ENCODE measurements around the gene GALNT8.

The GALNT8 gene

GRCh38 chr12:4812624-4813327 lies 92.6 kb downstream of the GALNT8 start:
- TF ChIP-seq CTCF (IDR thresholded peaks at IDR 0.05; ENCODE audit: low read length, missing control alignments), result no peak
- H3K4me3 ChIP-seq (replicated peaks; ENCODE audit: low read depth, low read length), result no peak overlapping the region
- no peak for DNase-seq (ENCODE audit: low read depth)

- no peak for DNase-seq (ENCODE audit: low read depth)
- TF ChIP-seq CTCF (IDR thresholded peaks at IDR 0.05; ENCODE audit: low read length, missing control alignments), result no peak
Measured at GRCh38 chr12:4813741-4814140, 93.5 kb downstream of the GALNT8 start.

GRCh38 chr12:4814485-4814884 lies 94.3 kb downstream of the GALNT8 start:
- no peak for TF ChIP-seq CTCF (IDR thresholded peaks at IDR 0.05; ENCODE audit: low read length, missing control alignments)
- DNase-seq (ENCODE audit: low read depth), result no peak
- no peak overlapping the region for H3K4me3 ChIP-seq (replicated peaks; ENCODE audit: low read depth, low read length)

More at GRCh38 chr12:4813741-4814140, 93.5 kb downstream of the GALNT8 start:
- H3K4me3 ChIP-seq (replicated peaks; ENCODE audit: low read depth, low read length), result no peak overlapping the region

- no peak overlapping the region for H3K4me3 ChIP-seq (replicated peaks; ENCODE audit: low read depth, low read length)
- no peak for TF ChIP-seq CTCF (IDR thresholded peaks at IDR 0.05; ENCODE audit: low read length, missing control alignments)
- no peak for DNase-seq (ENCODE audit: low read depth)
Measured at GRCh38 chr12:4816744-4817525, 96.7 kb downstream of the GALNT8 start.

GRCh38 chr12:4817880-4818279 lies 97.7 kb downstream of the GALNT8 start:
- no peak for TF ChIP-seq CTCF (IDR thresholded peaks at IDR 0.05; ENCODE audit: low read length, missing control alignments)

GRCh38 chr12:4819654-4820053 lies 99.5 kb downstream of the GALNT8 start:
- no peak for DNase-seq (ENCODE audit: low read depth)
- no peak overlapping the region for H3K4me3 ChIP-seq (replicated peaks; ENCODE audit: low read depth, low read length)
- no peak for TF ChIP-seq CTCF (IDR thresholded peaks at IDR 0.05; ENCODE audit: low read length, missing control alignments)

More at GRCh38 chr12:4817880-4818279, 97.7 kb downstream of the GALNT8 start:
- no peak for DNase-seq (ENCODE audit: low read depth)
- no peak overlapping the region for H3K4me3 ChIP-seq (replicated peaks; ENCODE audit: low read depth, low read length)

All from fibroblast of pulmonary artery (primary cell).